Measurements from ENCODE around the gene CNTN6.

Gene CNTN6

GRCh38 chr3:1183320-1184048 lies 90.7 kb downstream of the CNTN6 start:
- Histone ChIP-seq H3K4me3 (ENCODE audit: low read length) (no peak overlapping the region), H3K4me1 (ENCODE audit: control insufficient read depth, insufficient read depth, low read length) (no peaks in the 10 kb centered on the region), H3K36me3 (ENCODE audit: control insufficient read depth, insufficient read depth, low read length) (no peaks in the 10 kb centered on the region), H3K9ac (ENCODE audit: low read length) (no peak overlapping the region), H3K9me3 (ENCODE audit: control insufficient read depth, low read length) (no peaks in the 10 kb centered on the region), H3K27me3 (ENCODE audit: control insufficient read depth, insufficient read depth, low read length) (no peaks in the 10 kb centered on the region)

- no peaks in the 10 kb centered on the region for H3K4me1 ChIP-seq (ENCODE audit: control insufficient read depth, insufficient read depth, low read length)
- no peak overlapping the region for H3K4me3 ChIP-seq (ENCODE audit: low read length)
- H3K36me3 ChIP-seq (ENCODE audit: control insufficient read depth, insufficient read depth, low read length) = no peaks in the 10 kb centered on the region
- no peaks in the 10 kb centered on the region for H3K9me3 ChIP-seq (ENCODE audit: control insufficient read depth, low read length)
- H3K9ac ChIP-seq (ENCODE audit: low read length) = no peak overlapping the region
- no peaks in the 10 kb centered on the region for H3K27me3 ChIP-seq (ENCODE audit: control insufficient read depth, insufficient read depth, low read length)
These were observed 97.7 kb downstream of the CNTN6 start for GRCh38 chr3:1190569-1190968.

GRCh38 chr3:1191026-1191425 lies 98.2 kb downstream of the CNTN6 start:
- no peaks in the 10 kb centered on the region for H3K27me3 ChIP-seq (ENCODE audit: control insufficient read depth, insufficient read depth, low read length)
- H3K36me3 ChIP-seq (ENCODE audit: control insufficient read depth, insufficient read depth, low read length) = no peaks in the 10 kb centered on the region
- no peak overlapping the region for H3K4me3 ChIP-seq (ENCODE audit: low read length)
- no peaks in the 10 kb centered on the region for H3K4me1 ChIP-seq (ENCODE audit: control insufficient read depth, insufficient read depth, low read length)
- H3K9ac ChIP-seq (ENCODE audit: low read length) = no peak overlapping the region
- H3K9me3 ChIP-seq (ENCODE audit: control insufficient read depth, low read length) = no peaks in the 10 kb centered on the region

- no peak overlapping the region for H3K9ac ChIP-seq (ENCODE audit: low read length)
- H3K4me3 ChIP-seq (ENCODE audit: low read length) = no peak overlapping the region
- no peaks in the 10 kb centered on the region for H3K27me3 ChIP-seq (ENCODE audit: control insufficient read depth, insufficient read depth, low read length)
- no peaks in the 10 kb centered on the region for H3K4me1 ChIP-seq (ENCODE audit: control insufficient read depth, insufficient read depth, low read length)
- no peaks in the 10 kb centered on the region for H3K36me3 ChIP-seq (ENCODE audit: control insufficient read depth, insufficient read depth, low read length)
- H3K9me3 ChIP-seq (ENCODE audit: control insufficient read depth, low read length) = no peaks in the 10 kb centered on the region
These were observed 103.1 kb downstream of the CNTN6 start for GRCh38 chr3:1195947-1196346.

GRCh38 chr3:1197051-1197450 lies 104.2 kb downstream of the CNTN6 start:
- no peaks in the 10 kb centered on the region for H3K36me3 ChIP-seq (ENCODE audit: control insufficient read depth, insufficient read depth, low read length)

GRCh38 chr3:1200371-1200770 lies 107.5 kb downstream of the CNTN6 start:
- Histone ChIP-seq H3K4me1 (ENCODE audit: control insufficient read depth, insufficient read depth, low read length) (no peaks in the 10 kb centered on the region), H3K27me3 (ENCODE audit: control insufficient read depth, insufficient read depth, low read length) (no peaks in the 10 kb centered on the region), H3K9ac (ENCODE audit: low read length) (no peak overlapping the region), H3K9me3 (ENCODE audit: control insufficient read depth, low read length) (no peaks in the 10 kb centered on the region), H3K4me3 (ENCODE audit: low read length) (no peak overlapping the region), H3K36me3 (ENCODE audit: control insufficient read depth, insufficient read depth, low read length) (no peaks in the 10 kb centered on the region)

More at GRCh38 chr3:1197051-1197450, 104.2 kb downstream of the CNTN6 start:
- Histone ChIP-seq H3K4me3 (ENCODE audit: low read length) (no peak overlapping the region), H3K9ac (ENCODE audit: low read length) (no peak overlapping the region), H3K4me1 (ENCODE audit: control insufficient read depth, insufficient read depth, low read length) (no peaks in the 10 kb centered on the region), H3K9me3 (ENCODE audit: control insufficient read depth, low read length) (no peaks in the 10 kb centered on the region), H3K27me3 (ENCODE audit: control insufficient read depth, insufficient read depth, low read length) (no peaks in the 10 kb centered on the region)

GRCh38 chr3:1207904-1208303 lies 115.1 kb downstream of the CNTN6 start:
- H3K4me1 ChIP-seq (ENCODE audit: control insufficient read depth, insufficient read depth, low read length) = no peaks in the 10 kb centered on the region
- H3K27me3 ChIP-seq (ENCODE audit: control insufficient read depth, insufficient read depth, low read length) = no peaks in the 10 kb centered on the region
- H3K9ac ChIP-seq (ENCODE audit: low read length) = no peak overlapping the region
- no peaks in the 10 kb centered on the region for H3K9me3 ChIP-seq (ENCODE audit: control insufficient read depth, low read length)
- no peak overlapping the region for H3K4me3 ChIP-seq (ENCODE audit: low read length)
- H3K36me3 ChIP-seq (ENCODE audit: control insufficient read depth, insufficient read depth, low read length) = no peaks in the 10 kb centered on the region

- H3K9ac ChIP-seq (ENCODE audit: low read length) = no peak overlapping the region
- H3K4me1 ChIP-seq (ENCODE audit: control insufficient read depth, insufficient read depth, low read length) = no peaks in the 10 kb centered on the region
- H3K9me3 ChIP-seq (ENCODE audit: control insufficient read depth, low read length) = no peaks in the 10 kb centered on the region
- no peaks in the 10 kb centered on the region for H3K27me3 ChIP-seq (ENCODE audit: control insufficient read depth, insufficient read depth, low read length)
- H3K4me3 ChIP-seq (ENCODE audit: low read length) = no peak overlapping the region
- no peaks in the 10 kb centered on the region for H3K36me3 ChIP-seq (ENCODE audit: control insufficient read depth, insufficient read depth, low read length)
These were observed 122.1 kb downstream of the CNTN6 start for GRCh38 chr3:1214933-1215332.

- Histone ChIP-seq H3K36me3 (ENCODE audit: control insufficient read depth, insufficient read depth, low read length) (no peaks in the 10 kb centered on the region), H3K9me3 (ENCODE audit: control insufficient read depth, low read length) (no peaks in the 10 kb centered on the region), H3K4me1 (ENCODE audit: control insufficient read depth, insufficient read depth, low read length) (no peaks in the 10 kb centered on the region), H3K4me3 (ENCODE audit: low read length) (no peak overlapping the region), H3K9ac (ENCODE audit: low read length) (no peak overlapping the region), H3K27me3 (ENCODE audit: control insufficient read depth, insufficient read depth, low read length) (no peaks in the 10 kb centered on the region)
These were observed 124.0 kb downstream of the CNTN6 start for GRCh38 chr3:1216856-1217255.

- no peak overlapping the region for H3K4me3 ChIP-seq (ENCODE audit: low read length)
- H3K9ac ChIP-seq (ENCODE audit: low read length) = no peak overlapping the region
- no peaks in the 10 kb centered on the region for H3K4me1 ChIP-seq (ENCODE audit: control insufficient read depth, insufficient read depth, low read length)
- H3K27me3 ChIP-seq (ENCODE audit: control insufficient read depth, insufficient read depth, low read length) = no peaks in the 10 kb centered on the region
- no peaks in the 10 kb centered on the region for H3K9me3 ChIP-seq (ENCODE audit: control insufficient read depth, low read length)
- H3K36me3 ChIP-seq (ENCODE audit: control insufficient read depth, insufficient read depth, low read length) = no peaks in the 10 kb centered on the region
These were observed 134.3 kb downstream of the CNTN6 start for GRCh38 chr3:1227111-1227510.

- Histone ChIP-seq H3K36me3 (ENCODE audit: control insufficient read depth, insufficient read depth, low read length) (no peaks in the 10 kb centered on the region), H3K27me3 (ENCODE audit: control insufficient read depth, insufficient read depth, low read length) (no peaks in the 10 kb centered on the region), H3K4me1 (ENCODE audit: control insufficient read depth, insufficient read depth, low read length) (no peaks in the 10 kb centered on the region), H3K4me3 (ENCODE audit: low read length) (no peak overlapping the region), H3K9me3 (ENCODE audit: control insufficient read depth, low read length) (no peaks in the 10 kb centered on the region), H3K9ac (ENCODE audit: low read length) (no peak overlapping the region)
These were observed 135.5 kb downstream of the CNTN6 start for GRCh38 chr3:1228289-1228688.

- no peak overlapping the region for H3K4me3 ChIP-seq (ENCODE audit: low read length)
- H3K9me3 ChIP-seq (ENCODE audit: control insufficient read depth, low read length) = no peaks in the 10 kb centered on the region
- no peaks in the 10 kb centered on the region for H3K4me1 ChIP-seq (ENCODE audit: control insufficient read depth, insufficient read depth, low read length)
- H3K36me3 ChIP-seq (ENCODE audit: control insufficient read depth, insufficient read depth, low read length) = no peaks in the 10 kb centered on the region
- no peak overlapping the region for H3K9ac ChIP-seq (ENCODE audit: low read length)
- H3K27me3 ChIP-seq (ENCODE audit: control insufficient read depth, insufficient read depth, low read length) = no peaks in the 10 kb centered on the region
These were observed 138.1 kb downstream of the CNTN6 start for GRCh38 chr3:1230920-1231319.

- Histone ChIP-seq H3K36me3 (ENCODE audit: control insufficient read depth, insufficient read depth, low read length) (no peaks in the 10 kb centered on the region), H3K27me3 (ENCODE audit: control insufficient read depth, insufficient read depth, low read length) (no peaks in the 10 kb centered on the region), H3K9ac (ENCODE audit: low read length) (no peak overlapping the region), H3K4me3 (ENCODE audit: low read length) (no peak overlapping the region), H3K4me1 (ENCODE audit: control insufficient read depth, insufficient read depth, low read length) (no peaks in the 10 kb centered on the region), H3K9me3 (ENCODE audit: control insufficient read depth, low read length) (no peaks in the 10 kb centered on the region)
These were observed 139.5 kb downstream of the CNTN6 start for GRCh38 chr3:1232276-1232675.
